HUES6 (cell line): ENCODE results near the gene ZNF521.

Experiments
- H3K27ac ChIP-seq: 2 replicates; pipeline ENCODE4 v1.7.0; 2013; ENCODE audit warnings: low read depth, mild to moderate bottlenecking, low read length, inconsistent platforms
- H3K27me3 ChIP-seq: 2 replicates; pipeline ENCODE4 v1.6.1; 2013; ENCODE audit warnings: low read length; ENCODE audit not compliant: control insufficient read depth, insufficient read depth
- H3K36me3 ChIP-seq: 2 replicates; pipeline ENCODE4 v1.6.1; 2013; ENCODE audit warnings: low read length; ENCODE audit not compliant: control insufficient read depth, insufficient read depth
- H3K4me1 ChIP-seq: 2 replicates; pipeline ENCODE4 v1.6.1; 2013; ENCODE audit warnings: low read length; ENCODE audit not compliant: control insufficient read depth, insufficient read depth
- H3K4me3 ChIP-seq: 2 replicates; pipeline ENCODE4 v1.5.1; 2013; ENCODE audit warnings: low read depth, low read length
- H3K9ac ChIP-seq: one replicate; pipeline ENCODE4 v1.6.1; 2013; ENCODE audit warnings: mild to moderate bottlenecking, low read length
- H3K9me3 ChIP-seq: 2 replicates; pipeline ENCODE4 v1.6.1; 2013; ENCODE audit warnings: low read depth, low read length; ENCODE audit not compliant: control insufficient read depth, insufficient read depth

Gene ZNF521

DNA sequence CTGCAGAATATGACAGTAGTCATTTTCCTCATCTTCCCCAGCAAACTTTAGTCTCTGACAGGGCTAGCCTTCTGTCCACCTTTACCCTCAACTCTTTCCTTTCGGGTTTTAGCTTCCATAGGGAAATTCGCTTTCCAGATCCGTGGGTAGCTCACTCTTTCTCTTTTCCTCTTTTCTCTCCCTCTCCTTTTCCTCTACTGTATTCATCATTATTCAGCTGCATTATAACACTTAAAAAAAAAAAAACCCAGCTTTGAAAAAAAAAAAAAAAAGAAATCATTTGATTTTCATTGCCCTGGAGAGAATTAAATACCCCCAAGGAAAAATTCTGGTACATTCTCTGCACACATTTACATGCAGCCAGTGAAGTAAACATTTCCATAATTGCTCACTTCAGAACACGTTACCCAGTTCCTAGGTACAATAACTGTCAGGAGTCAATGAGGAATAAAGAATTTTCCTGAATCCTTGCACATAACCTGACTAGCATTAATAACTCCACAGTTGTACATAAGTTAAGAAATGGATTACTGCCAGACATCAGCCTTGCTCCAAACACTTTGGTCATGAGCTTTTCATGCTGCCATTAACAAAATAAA, 63.5 kb downstream of the ZNF521 start:
- no peak overlapping the region for H3K27ac ChIP-seq
- H3K27me3 ChIP-seq = no peaks in the 10 kb centered on the region
- H3K36me3 ChIP-seq = no peaks in the 10 kb centered on the region
- H3K9ac ChIP-seq = no peak overlapping the region
- H3K4me1 ChIP-seq = peaks cover 8% of the 10 kb centered on the region; the same call in 1 of the 2 replicates
- H3K9me3 ChIP-seq = no peaks in the 10 kb centered on the region
- no peak overlapping the region for H3K4me3 ChIP-seq

DNA sequence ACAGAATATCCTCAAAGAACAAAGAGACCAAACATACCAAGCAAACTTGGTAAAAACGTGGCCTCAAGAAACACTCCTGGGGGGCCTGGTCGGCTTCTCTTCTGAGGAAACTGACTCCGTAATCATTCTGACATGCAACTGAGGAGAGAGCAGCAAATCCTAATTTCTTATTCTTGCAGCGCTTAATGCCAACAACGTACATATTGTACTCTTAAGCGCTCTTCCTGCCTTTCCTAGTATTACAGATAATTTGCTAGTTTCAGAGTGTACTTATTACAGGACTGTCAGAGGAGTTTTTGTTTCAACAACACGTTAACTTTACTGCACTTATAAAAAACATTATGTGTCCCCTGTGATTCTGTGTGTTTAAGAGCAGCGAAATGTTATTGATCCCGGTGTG, 64.9 kb downstream of the ZNF521 start:
- no peaks in the 10 kb centered on the region for H3K9me3 ChIP-seq
- H3K4me1 ChIP-seq = peaks cover 19% of the 10 kb centered on the region; the same call in 1 of the 2 replicates
- H3K27me3 ChIP-seq = no peaks in the 10 kb centered on the region
- H3K9ac ChIP-seq = no peak overlapping the region
- H3K36me3 ChIP-seq = no peaks in the 10 kb centered on the region
- no peak overlapping the region for H3K27ac ChIP-seq
- H3K4me3 ChIP-seq = no peak overlapping the region

DNA sequence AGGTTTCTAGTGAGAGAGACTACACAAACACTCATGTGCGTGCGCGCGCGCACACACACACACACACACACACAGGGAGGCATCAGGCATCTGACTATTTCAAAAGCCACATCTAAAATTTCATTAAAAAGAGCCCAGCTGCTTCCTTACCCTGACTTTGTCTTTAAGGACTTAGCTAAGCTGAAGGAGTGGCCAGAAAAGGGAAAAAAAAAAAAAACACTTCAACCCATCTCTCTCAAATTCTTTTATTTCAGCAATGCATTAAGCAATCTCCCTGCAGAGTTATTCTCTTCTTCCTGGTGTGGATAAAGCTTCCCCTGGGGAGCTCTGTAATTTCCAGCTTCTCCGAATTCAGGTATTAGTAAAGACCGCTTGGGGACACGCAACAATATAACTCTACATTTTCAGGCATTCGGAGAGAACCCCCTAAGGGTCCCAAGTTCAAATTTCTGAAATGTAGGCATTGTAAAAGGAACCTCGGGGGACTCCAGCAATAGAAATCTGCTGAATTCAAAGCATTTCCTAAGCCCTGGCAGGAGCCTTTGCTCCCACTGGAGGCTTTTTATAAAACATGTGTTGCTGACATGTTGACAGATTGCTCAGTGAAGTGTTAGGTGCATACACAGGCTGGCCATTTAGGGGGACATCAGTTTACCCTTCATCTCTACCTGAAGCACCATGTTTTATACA, 67.0 kb downstream of the ZNF521 start:
- Histone ChIP-seq H3K27me3 (no peaks in the 10 kb centered on the region), H3K4me3 (no peak overlapping the region), H3K9me3 (no peaks in the 10 kb centered on the region), H3K9ac (no peak overlapping the region), H3K36me3 (no peaks in the 10 kb centered on the region), H3K27ac (no peak overlapping the region), H3K4me1 (peaks cover 23% of the 10 kb centered on the region; the same call in 1 of the 2 replicates)

DNA sequence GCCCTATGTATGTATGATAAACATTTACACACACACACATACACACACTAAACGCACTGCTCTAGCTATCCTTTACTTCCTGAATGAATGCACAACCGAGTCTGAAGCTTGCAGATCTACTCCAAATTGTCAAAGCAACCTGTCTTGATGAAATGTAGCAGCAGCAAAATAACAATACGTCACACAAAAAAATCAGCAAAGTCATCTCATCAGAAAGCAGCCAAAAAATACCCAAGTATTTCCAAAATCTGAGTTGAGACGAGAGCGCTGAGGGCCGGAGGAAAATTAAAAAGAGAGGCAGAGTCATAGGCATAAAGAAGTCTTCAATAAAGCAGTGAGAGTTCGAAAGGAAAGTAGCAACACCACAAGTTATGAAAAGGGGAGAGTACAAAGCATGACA, 67.7 kb downstream of the ZNF521 start:
- Histone ChIP-seq H3K9me3 (no peaks in the 10 kb centered on the region), H3K27me3 (no peaks in the 10 kb centered on the region), H3K27ac (no peak overlapping the region), H3K9ac (no peak overlapping the region), H3K4me3 (no peak overlapping the region), H3K36me3 (no peaks in the 10 kb centered on the region), H3K4me1 (peaks cover 23% of the 10 kb centered on the region; the same call in 1 of the 2 replicates)

DNA sequence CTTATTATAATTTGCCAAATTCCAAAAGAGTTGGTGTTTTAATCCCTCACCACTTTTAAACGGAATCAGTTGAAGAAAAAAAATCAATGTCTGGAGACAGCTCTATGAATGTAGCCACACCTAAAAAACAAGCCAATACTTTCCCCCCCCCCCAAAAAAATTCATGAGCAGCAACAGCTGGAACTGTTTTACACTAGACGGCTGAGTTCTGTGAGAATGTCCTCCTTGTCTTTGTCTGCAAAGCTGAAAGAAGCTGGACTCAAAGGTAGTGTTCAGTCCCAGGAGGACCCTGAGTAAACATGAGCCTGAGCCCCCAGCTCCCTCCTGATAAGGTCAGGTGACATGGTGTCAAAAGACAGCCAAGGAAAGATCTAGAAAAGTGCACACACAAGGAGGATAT, 68.2 kb downstream of the ZNF521 start:
- Histone ChIP-seq H3K9ac (no peak overlapping the region), H3K36me3 (no peaks in the 10 kb centered on the region), H3K4me3 (no peak overlapping the region), H3K27ac (no peak overlapping the region), H3K27me3 (no peaks in the 10 kb centered on the region), H3K9me3 (no peaks in the 10 kb centered on the region), H3K4me1 (peaks cover 23% of the 10 kb centered on the region; the same call in 1 of the 2 replicates)

DNA sequence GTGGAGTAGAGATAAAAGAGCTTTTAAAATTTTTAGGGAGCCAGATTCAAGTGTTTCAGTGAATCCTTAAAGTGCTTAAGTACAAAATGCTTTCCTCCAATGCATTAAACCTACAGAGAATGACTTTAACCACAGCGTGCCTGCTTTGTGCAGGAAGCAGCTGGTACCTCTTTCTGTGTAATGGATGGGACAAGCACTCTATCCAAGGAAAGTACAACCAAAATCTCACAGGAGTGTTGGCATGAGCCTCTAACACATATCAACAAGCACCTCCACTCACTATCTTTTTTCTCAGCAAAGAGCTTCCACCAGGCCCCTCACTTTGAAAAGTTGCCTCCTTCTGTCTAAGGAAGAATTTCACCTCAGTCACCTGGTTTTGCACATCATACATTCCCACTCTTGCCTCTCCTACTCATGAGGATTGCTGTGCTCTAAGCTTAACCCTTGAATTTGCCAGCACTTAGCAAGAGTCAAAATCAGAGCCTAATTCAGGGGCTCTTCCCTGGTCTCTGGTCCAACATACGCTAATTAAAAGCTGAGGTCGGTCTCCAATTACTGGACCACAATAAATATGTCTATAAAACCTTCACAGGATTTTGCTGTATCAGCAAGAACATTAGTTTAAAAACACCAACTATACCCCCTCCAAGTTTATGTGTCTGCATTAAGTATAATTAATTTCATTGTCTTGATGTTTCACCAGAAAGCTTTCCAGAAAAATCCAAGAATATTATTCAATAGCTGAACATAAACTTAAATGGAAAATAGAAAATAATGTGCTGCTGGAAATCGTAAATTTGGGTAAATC, 68.9 kb downstream of the ZNF521 start:
- no peaks in the 10 kb centered on the region for H3K36me3 ChIP-seq
- no peak overlapping the region for H3K4me3 ChIP-seq
- no peak overlapping the region for H3K27ac ChIP-seq
- no peaks in the 10 kb centered on the region for H3K27me3 ChIP-seq
- no peak overlapping the region for H3K9ac ChIP-seq
- H3K9me3 ChIP-seq = no peaks in the 10 kb centered on the region
- H3K4me1 ChIP-seq = peaks cover 23% of the 10 kb centered on the region; the same call in 1 of the 2 replicates

DNA sequence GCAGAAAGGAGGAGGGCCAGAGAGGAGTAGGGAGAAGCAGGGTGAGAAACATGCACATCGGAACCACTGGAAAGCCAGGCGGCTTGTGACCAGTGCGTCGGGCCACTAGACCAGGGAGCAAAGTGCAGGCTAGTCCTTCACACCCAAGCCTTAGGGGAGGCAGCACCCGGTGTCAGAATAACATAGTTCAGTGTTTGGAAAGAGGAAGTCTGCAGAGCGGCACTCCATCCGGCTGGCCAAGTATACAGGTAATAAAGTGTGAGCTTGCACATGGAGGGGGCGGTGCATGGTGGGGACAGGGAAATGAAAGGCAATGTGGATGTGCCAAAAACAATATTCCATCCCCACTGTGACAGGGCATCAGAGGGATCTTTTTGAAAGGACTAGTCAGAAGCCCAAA, 69.7 kb downstream of the ZNF521 start:
- no peaks in the 10 kb centered on the region for H3K36me3 ChIP-seq
- peaks cover 23% of the 10 kb centered on the region; the same call in 1 of the 2 replicates for H3K4me1 ChIP-seq
- H3K9ac ChIP-seq = no peak overlapping the region
- no peaks in the 10 kb centered on the region for H3K27me3 ChIP-seq
- no peak overlapping the region for H3K27ac ChIP-seq
- no peaks in the 10 kb centered on the region for H3K9me3 ChIP-seq
- H3K4me3 ChIP-seq = no peak overlapping the region

DNA sequence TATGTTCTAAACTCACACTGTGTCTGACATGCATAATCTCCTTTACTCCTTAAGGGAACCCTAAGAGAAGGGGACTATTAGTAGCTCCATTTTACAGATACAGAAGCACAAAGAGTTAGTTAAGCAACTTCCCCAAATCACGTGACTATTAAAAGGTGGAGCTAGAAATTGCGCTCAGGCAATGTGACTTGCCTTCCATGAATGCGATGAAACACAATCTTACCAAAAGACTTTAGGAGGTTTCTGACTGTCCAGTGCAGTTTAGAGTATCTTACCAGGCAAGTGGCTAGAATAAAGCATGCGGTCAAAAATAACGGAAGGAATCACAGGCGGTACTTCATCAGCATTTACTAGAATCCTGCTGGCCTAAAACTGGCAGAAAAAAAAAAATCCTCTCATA, 70.4 kb downstream of the ZNF521 start:
- H3K27me3 ChIP-seq = no peaks in the 10 kb centered on the region
- H3K9me3 ChIP-seq = no peaks in the 10 kb centered on the region
- H3K9ac ChIP-seq = no peak overlapping the region
- H3K36me3 ChIP-seq = no peaks in the 10 kb centered on the region
- H3K4me1 ChIP-seq = peaks cover 23% of the 10 kb centered on the region; the same call in 1 of the 2 replicates
- no peak overlapping the region for H3K4me3 ChIP-seq
- no peak overlapping the region for H3K27ac ChIP-seq

DNA sequence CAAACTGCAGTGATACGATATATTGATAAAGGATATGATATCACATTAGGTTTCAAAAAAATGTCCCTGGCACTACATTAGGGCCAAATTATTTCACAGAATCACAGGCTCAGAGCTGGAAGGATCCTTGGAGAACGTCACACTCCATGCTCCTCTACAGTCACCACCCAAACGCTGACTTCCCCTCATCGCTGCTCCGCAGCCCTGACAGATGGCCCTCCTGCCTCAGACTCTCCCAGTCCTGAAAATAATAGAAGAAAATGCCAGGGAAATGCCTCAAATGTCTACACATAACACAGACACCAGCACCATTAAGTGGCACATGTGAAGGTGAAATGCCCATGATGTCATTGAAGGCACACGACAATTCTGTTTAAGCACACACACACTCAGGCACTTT, 72.0 kb downstream of the ZNF521 start:
- no peaks in the 10 kb centered on the region for H3K36me3 ChIP-seq
- peaks cover 17% of the 10 kb centered on the region; the same call in 1 of the 2 replicates for H3K4me1 ChIP-seq
- no peak overlapping the region for H3K9ac ChIP-seq
- no peak overlapping the region for H3K27ac ChIP-seq
- H3K9me3 ChIP-seq = no peaks in the 10 kb centered on the region
- H3K27me3 ChIP-seq = no peaks in the 10 kb centered on the region
- H3K4me3 ChIP-seq = no peak overlapping the region

DNA sequence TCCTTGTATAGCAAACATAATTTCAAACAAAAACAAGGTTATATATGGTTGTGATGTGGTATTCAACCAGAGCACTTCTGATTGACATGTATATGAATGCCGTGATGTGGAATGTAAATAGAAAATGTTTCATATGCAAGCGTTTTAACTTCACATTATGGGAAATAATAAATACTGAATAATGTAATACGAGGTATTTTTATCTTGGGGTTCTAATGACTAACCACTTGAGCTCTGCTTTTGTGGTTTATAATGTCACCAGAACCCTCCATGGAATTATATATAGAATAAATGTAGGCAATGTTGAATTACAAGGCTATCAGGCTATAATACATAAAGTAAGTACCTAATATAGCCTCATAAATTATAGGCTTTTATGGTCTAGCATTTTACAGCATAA, 72.4 kb downstream of the ZNF521 start:
- no peaks in the 10 kb centered on the region for H3K27me3 ChIP-seq
- H3K4me3 ChIP-seq = no peak overlapping the region
- H3K27ac ChIP-seq = no peak overlapping the region
- H3K9ac ChIP-seq = no peak overlapping the region
- no peaks in the 10 kb centered on the region for H3K36me3 ChIP-seq
- peaks cover 17% of the 10 kb centered on the region; the same call in 1 of the 2 replicates for H3K4me1 ChIP-seq
- H3K9me3 ChIP-seq = no peaks in the 10 kb centered on the region

DNA sequence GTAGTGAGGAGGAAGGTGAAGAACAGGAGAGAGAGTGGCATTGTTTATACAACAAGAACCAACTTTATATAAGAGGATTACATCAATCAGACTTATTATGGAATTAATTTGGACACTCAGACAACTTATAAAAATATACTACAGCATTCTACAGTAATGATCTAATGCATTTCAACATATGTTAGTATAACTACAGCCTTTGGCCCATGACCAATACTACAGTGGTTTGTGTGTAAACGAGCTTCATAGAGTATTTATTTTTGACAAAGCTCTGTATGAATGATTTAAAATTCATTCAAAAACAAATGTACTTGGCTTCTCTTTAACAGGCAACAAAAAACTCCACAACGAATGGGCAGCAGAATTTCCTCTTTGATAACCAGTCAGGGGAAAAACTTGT, 72.8 kb downstream of the ZNF521 start:
- H3K9me3 ChIP-seq = no peaks in the 10 kb centered on the region
- H3K36me3 ChIP-seq = no peaks in the 10 kb centered on the region
- no peak overlapping the region for H3K9ac ChIP-seq
- H3K4me1 ChIP-seq = peaks cover 15% of the 10 kb centered on the region; the same call in 1 of the 2 replicates
- no peak overlapping the region for H3K27ac ChIP-seq
- no peak overlapping the region for H3K4me3 ChIP-seq
- H3K27me3 ChIP-seq = no peaks in the 10 kb centered on the region
